Neural cell (in vitro differentiated cells): ENCODE results near the gene PBX2. TPM values are rescaled to one million over a fixed set of nuclear protein-coding genes. Genes with fewer than 3 reads are reported as not detected.
"Not testable (repeated sequence)": the region's sequence is repeated elsewhere in the genome, so short reads cannot be mapped to it uniquely, and the experiment has no call there.

ENCODE experiments used
- H2AFZ ChIP-seq: fragments of 200-600, 300-800 bp; sonication (generic), shearing (Covaris generic); 2 replicates; pipeline ENCODE4 v1.6.0; 2014; ENCODE audit warnings: low read depth, mild to moderate bottlenecking, antibody characterized with exemption, low read length, moderate library complexity
- H3F3A ChIP-seq: fragments of 200-600 bp; shearing (Covaris generic); 2 replicates; pipeline ENCODE4 v1.6.1; 2016; ENCODE audit warnings: mild to moderate bottlenecking, moderate library complexity, mixed read lengths, antibody characterized with exemption, low read length; ENCODE audit not compliant: insufficient read depth, poor library complexity, severe bottlenecking
- H3K27ac ChIP-seq: fragments of 200-600, 300-800 bp; sonication (generic), shearing (Covaris generic); 2 replicates; pipeline ENCODE4 v1.5.1; 2014; ENCODE audit warnings: mild to moderate bottlenecking, low read length, moderate library complexity
- H3K27me3 ChIP-seq: fragments of 300-800, 200-600 bp; sonication (generic), shearing (Covaris generic); 2 replicates; pipeline ENCODE4 v1.6.0; 2014; ENCODE audit warnings: mild to moderate bottlenecking, low read depth, low read length, moderate library complexity; ENCODE audit not compliant: insufficient read depth
- H3K36me3 ChIP-seq: fragments of 300-800, 200-600 bp; sonication (generic), shearing (Covaris generic); 2 replicates; pipeline ENCODE4 v1.5.1; 2014; ENCODE audit warnings: mild to moderate bottlenecking, antibody characterized with exemption, low read length, moderate library complexity; ENCODE audit not compliant: insufficient read depth
- H3K4me2 ChIP-seq: fragments of 300-800, 200-600 bp; sonication (generic), shearing (Covaris generic); 2 replicates; pipeline ENCODE4 v1.6.0; 2014; ENCODE audit warnings: mild to moderate bottlenecking, low read length
- H3K4me3 ChIP-seq: fragments of 300-800, 200-600 bp; sonication (generic), shearing (Covaris generic); 2 replicates; pipeline ENCODE4 v1.5.1; 2014; ENCODE audit warnings: mild to moderate bottlenecking, low read length, moderate library complexity
- H3K79me2 ChIP-seq: fragments of 200-600 bp; shearing (Covaris generic); replicated peaks from 2 replicates; pipeline ENCODE4 v1.6.0; 2014; ENCODE audit warnings: mild to moderate bottlenecking, low read length, moderate library complexity; ENCODE audit not compliant: insufficient read depth
- H3K9ac ChIP-seq: fragments of 300-800, 200-600 bp; sonication (generic), shearing (Covaris generic); 2 replicates; pipeline ENCODE4 v1.6.1; 2016; ENCODE audit warnings: mild to moderate bottlenecking, low read length, mixed read lengths
- H3K9me2 ChIP-seq: fragments of 200-600 bp; shearing (Covaris generic); 2 replicates; pipeline ENCODE4 v1.6.1; 2016; ENCODE audit warnings: mild to moderate bottlenecking, low read length, mixed read lengths; ENCODE audit not compliant: insufficient read depth
- H3K9me3 ChIP-seq: fragments of 200-600, 300-800 bp; sonication (generic), shearing (Covaris generic); 2 replicates; pipeline ENCODE4 v1.6.1; 2016; ENCODE audit warnings: mild to moderate bottlenecking, mixed run types, low read length, moderate library complexity, mixed read lengths
- H4K20me1 ChIP-seq: fragments of 200-600 bp; shearing (Covaris generic); 2 replicates; pipeline ENCODE4 v1.6.1; 2016; ENCODE audit warnings: mild to moderate bottlenecking, mixed run types; ENCODE audit not compliant: insufficient read depth
- CTCF ChIP-seq: fragments of 450-650 bp; IDR thresholded peaks from 2 replicates; pipeline ENCODE4 v1.5.1; 2014; ENCODE audit warnings: antibody characterized with exemption, mild to moderate bottlenecking, moderate library complexity; ENCODE audit not compliant: poor library complexity, severe bottlenecking
- EP300 ChIP-seq: fragments of 450-650 bp; conservative IDR thresholded peaks from 2 replicates; pipeline ENCODE4 v1.6.1; 2014; ENCODE audit warnings: antibody characterized with exemption, mild to moderate bottlenecking, moderate library complexity; ENCODE audit not compliant: poor library complexity, severe bottlenecking
- EZH2 ChIP-seq: fragments of 200-600, 300-800 bp; shearing (Covaris generic), sonication (generic); IDR thresholded peaks from 2 replicates; pipeline ENCODE4 v1.6.1; 2014; ENCODE audit warnings: antibody characterized with exemption, low read length, borderline replicate concordance, mild to moderate bottlenecking; ENCODE audit not compliant: insufficient read depth, poor library complexity, severe bottlenecking
- MXI1 ChIP-seq: fragments of 450-650 bp; conservative IDR thresholded peaks from 2 replicates; pipeline ENCODE4 v1.6.1; 2014; ENCODE audit warnings: antibody characterized with exemption, mild to moderate bottlenecking; ENCODE audit not compliant: poor library complexity, severe bottlenecking
- POLR2AphosphoS5 ChIP-seq: IDR thresholded peaks from 2 replicates; pipeline ENCODE4 v1.6.1; 2012
- RAD21 ChIP-seq: fragments of 450-650 bp; conservative IDR thresholded peaks from 2 replicates; pipeline ENCODE4 v1.6.1; 2014; ENCODE audit warnings: antibody characterized with exemption, mild to moderate bottlenecking, moderate library complexity
- REST ChIP-seq: IDR thresholded peaks from 2 replicates; pipeline ENCODE4 v1.6.1; 2012; ENCODE audit warnings: borderline replicate concordance
- SMC3 ChIP-seq: fragments of 450-650 bp; conservative IDR thresholded peaks from 2 replicates; pipeline ENCODE4 v1.6.1; 2014; ENCODE audit warnings: antibody characterized with exemption, mild to moderate bottlenecking, moderate library complexity; ENCODE audit not compliant: poor library complexity
- TAF1 ChIP-seq: IDR thresholded peaks from 2 replicates; pipeline ENCODE4 v1.6.1; 2012; ENCODE audit warnings: low read depth
- polyA plus RNA-seq: library from polyadenylated mRNA; depleted of rRNA; stranded (reverse); fragments of >200 nt; gene quantifications from 2 replicates; pipeline ENCODE4 v1.2.3, GENCODE V29; 2014

PBX2 gene
- polyA plus RNA-seq, 1 donor from 2014 or later = 53.2 TPM

GRCh38 chr6:32187009-32187709 lies 2.8 kb downstream of the PBX2 start:
- Histone ChIP-seq H3K9me2 (no peaks in the 10 kb centered on the region), H3K9me3 (no peaks in the 10 kb centered on the region), H3K9ac (no peak overlapping the region), H3K27me3 (no peaks in the 10 kb centered on the region), H3K36me3 (no peaks in the 10 kb centered on the region), H3K79me2 (peaks cover 17% of the 10 kb centered on the region), H3F3A (no peaks in the 10 kb centered on the region), H3K27ac (no peak overlapping the region), H3K4me2 (no peak overlapping the region), H4K20me1 (no peaks in the 10 kb centered on the region), H2AFZ (no peak overlapping the region), H3K4me3 (no peak overlapping the region)
- TF ChIP-seq POLR2AphosphoS5 (no peak), CTCF (no peak), EP300 (no peak), RAD21 (no peak), SMC3 (no peak), EZH2 (no peak), MXI1 (no peak), REST (no peak), TAF1 (no peak)

- not testable (repeated sequence) for H3K4me3 ChIP-seq, H3K27me3 ChIP-seq, H3K9me3 ChIP-seq, H3K9ac ChIP-seq, H4K20me1 ChIP-seq, H3K36me3 ChIP-seq, H3K9me2 ChIP-seq, H3F3A ChIP-seq, H3K4me2 ChIP-seq, H3K27ac ChIP-seq, H2AFZ ChIP-seq
- peaks cover 17% of the 10 kb centered on the region for H3K79me2 ChIP-seq
Observed at GRCh38 chr6:32186151-32186840, 3.7 kb downstream of the PBX2 start.

- H3F3A ChIP-seq, H3K4me3 ChIP-seq, H3K27ac ChIP-seq, H3K4me2 ChIP-seq, H3K9me3 ChIP-seq, H3K9ac ChIP-seq, H2AFZ ChIP-seq, H3K36me3 ChIP-seq, H4K20me1 ChIP-seq, H3K9me2 ChIP-seq, H3K27me3 ChIP-seq: not testable (repeated sequence)
- peaks cover 15% of the 10 kb centered on the region for H3K79me2 ChIP-seq
Observed at GRCh38 chr6:32185681-32186131, 4.3 kb downstream of the PBX2 start.
